HG02970 (cell line): Measurements from ENCODE around the gene FOXO6.

ENCODE experiments used
- ATAC-seq: cut with Tn5 transposase; IDR thresholded peaks from one replicate; pipeline ENCODE4 v1.9.1; 2021; ENCODE audit warnings: mild to moderate bottlenecking, moderate library complexity, moderate number of reproducible peaks; ENCODE audit not compliant: unreplicated experiment, low FRiP score

FOXO6 gene

GRCh38 chr1:41380979-41381691 lies 19.9 kb downstream of the FOXO6 start:
- ATAC-seq = no peak

- no peak for ATAC-seq
Observed at GRCh38 chr1:41381692-41382479, 20.7 kb downstream of the FOXO6 start.

- ATAC-seq = no peak
Observed at GRCh38 chr1:41382480-41383090, 21.4 kb downstream of the FOXO6 start.

GRCh38 chr1:41383094-41383852 lies 22.0 kb downstream of the FOXO6 start:
- no peak for ATAC-seq

GRCh38 chr1:41384579-41384978 lies 23.3 kb downstream of the FOXO6 start:
- no peak for ATAC-seq

- no peak for ATAC-seq
Observed at GRCh38 chr1:41385398-41386195, 24.4 kb downstream of the FOXO6 start.

- ATAC-seq = no peak
Observed at GRCh38 chr1:41386196-41386663, 25.0 kb downstream of the FOXO6 start.

GRCh38 chr1:41387667-41388091 lies 26.4 kb downstream of the FOXO6 start:
- ATAC-seq = no peak

- no peak for ATAC-seq
Observed at GRCh38 chr1:41388510-41388909, 27.3 kb downstream of the FOXO6 start.

GRCh38 chr1:41389009-41389408 lies 27.8 kb downstream of the FOXO6 start:
- ATAC-seq = no peak

GRCh38 chr1:41390166-41390565 lies 28.9 kb downstream of the FOXO6 start:
- no peak for ATAC-seq

- ATAC-seq = no peak
Observed at GRCh38 chr1:41390573-41390972, 29.3 kb downstream of the FOXO6 start.

GRCh38 chr1:41391834-41392527 lies 30.7 kb downstream of the FOXO6 start:
- ATAC-seq = no peak

GRCh38 chr1:41392528-41392924 lies 31.3 kb downstream of the FOXO6 start:
- no peak for ATAC-seq

GRCh38 chr1:41393716-41394368 lies 32.6 kb downstream of the FOXO6 start:
- ATAC-seq = no peak

- no peak for ATAC-seq
Observed at GRCh38 chr1:41394369-41394744, 33.1 kb downstream of the FOXO6 start.

- no peak for ATAC-seq
Observed at GRCh38 chr1:41394959-41395956, 34.0 kb downstream of the FOXO6 start.

- no peak for ATAC-seq
Observed at GRCh38 chr1:41396084-41396483, 34.9 kb downstream of the FOXO6 start.
